Islet precursor cell (in vitro differentiated cells): Measurements from ENCODE around the gene RAB6B.
"Not testable (repeated sequence)": the region's sequence is repeated elsewhere in the genome, so short reads cannot be mapped to it uniquely, and the experiment has no call there.

ENCODE experiments used
- DNase-seq: peaks from one replicate; pipeline ENCODE4 v3.0.0-alpha.2; 2018

Gene RAB6B

GRCh38 chr3:133804896-133805295, 90.8 kb downstream of the RAB6B start:
- DNase-seq = no peak

DNA sequence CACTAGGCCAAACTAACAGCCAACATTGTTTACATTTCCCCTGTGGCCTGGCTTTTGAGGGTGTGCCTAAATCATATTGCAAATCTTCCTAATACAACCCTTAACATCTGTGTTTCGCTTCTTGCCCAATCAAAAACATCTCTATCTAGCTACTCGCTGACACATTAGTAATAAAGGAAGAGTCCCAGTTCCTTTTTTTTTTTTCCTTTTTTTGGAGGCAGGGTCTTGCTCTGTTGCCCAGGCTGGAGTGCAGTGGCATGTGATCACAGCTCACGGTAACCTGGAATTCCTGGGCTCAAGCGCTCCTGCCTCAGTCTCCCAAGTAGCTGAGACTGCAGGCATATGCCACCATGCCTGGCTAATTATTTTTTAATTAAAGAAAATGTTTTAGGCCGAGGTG, 92.2 kb downstream of the RAB6B start:
- no peak for DNase-seq

- no peak for DNase-seq
Observed at GRCh38 chr3:133799794-133800585, 95.7 kb downstream of the RAB6B start.

- no peak for DNase-seq
Observed at GRCh38 chr3:133797396-133798105, 98.1 kb downstream of the RAB6B start.

- DNase-seq = no peak
Observed at GRCh38 chr3:133792171-133792763, 103.4 kb downstream of the RAB6B start.

DNA sequence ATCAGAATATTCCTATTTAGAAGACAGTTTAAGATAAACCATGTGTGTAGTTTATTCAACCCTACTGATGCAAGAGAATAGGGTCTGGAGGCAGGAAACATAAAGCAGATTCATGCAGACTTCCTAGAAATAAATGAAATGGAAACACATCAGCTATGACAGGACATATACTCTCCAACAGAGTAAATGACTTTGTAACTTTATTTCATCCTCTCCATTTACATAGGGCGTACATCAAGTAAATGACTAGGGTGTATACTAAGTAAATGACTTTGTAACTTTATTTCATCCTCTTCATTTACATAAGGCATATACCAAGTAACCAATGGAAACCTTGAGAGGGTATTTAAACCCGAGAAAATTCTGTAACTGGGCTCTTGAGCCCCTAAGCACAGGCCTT, 107.7 kb downstream of the RAB6B start:
- DNase-seq = no peak

- no peak for DNase-seq
Observed at GRCh38 chr3:133783762-133784161, 111.9 kb downstream of the RAB6B start.

- DNase-seq = no peak
Observed at GRCh38 chr3:133782454-133782853, 113.2 kb downstream of the RAB6B start.

DNA sequence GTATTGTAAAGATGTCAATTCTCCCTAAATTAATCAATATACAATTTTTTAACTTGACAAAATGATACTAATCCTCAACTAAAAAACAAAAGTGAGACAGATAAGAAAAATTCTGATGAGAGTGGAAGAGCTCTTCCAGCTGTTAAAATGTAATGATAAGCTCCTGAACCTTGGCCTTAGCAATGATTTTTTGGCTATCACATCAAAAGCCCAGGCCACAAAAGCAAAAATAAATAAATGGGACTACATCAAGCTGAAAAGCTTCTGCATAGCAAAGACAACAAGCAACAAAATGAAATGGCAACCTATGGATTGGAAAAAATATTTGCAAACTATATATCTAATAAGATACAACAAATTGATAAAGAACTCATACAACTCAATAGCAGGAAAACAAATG, 114.1 kb downstream of the RAB6B start:
- no peak for DNase-seq

- not testable (repeated sequence) for DNase-seq
Observed at GRCh38 chr3:133780756-133781155, 114.9 kb downstream of the RAB6B start.

DNA sequence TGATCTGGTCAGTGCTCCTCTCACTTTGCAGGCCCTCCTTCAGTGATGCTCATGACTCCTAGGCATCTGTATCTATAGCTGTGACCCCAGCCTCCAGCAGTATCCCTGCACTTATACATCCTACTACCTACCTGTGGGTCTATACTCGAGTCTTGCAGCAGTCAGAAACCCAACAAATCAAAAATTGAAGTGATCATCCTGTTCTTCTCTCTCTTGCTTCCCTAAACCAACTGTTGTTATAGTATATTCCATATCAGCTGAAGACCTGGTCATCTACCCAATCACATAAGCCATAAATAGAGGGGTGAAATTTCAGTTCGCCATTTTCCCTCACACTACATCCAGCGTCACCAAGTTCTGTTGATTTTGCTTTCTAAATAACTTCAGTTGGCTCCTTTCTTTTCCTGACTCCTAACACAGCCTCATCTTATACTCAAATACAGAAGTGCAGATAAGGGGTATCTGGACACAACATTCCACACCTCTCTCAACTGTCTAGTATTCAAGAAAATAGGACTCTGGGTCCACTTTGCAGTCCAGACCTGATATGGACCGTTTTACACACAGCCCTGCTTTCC, 116.0 kb downstream of the RAB6B start:
- no peak for DNase-seq

DNA sequence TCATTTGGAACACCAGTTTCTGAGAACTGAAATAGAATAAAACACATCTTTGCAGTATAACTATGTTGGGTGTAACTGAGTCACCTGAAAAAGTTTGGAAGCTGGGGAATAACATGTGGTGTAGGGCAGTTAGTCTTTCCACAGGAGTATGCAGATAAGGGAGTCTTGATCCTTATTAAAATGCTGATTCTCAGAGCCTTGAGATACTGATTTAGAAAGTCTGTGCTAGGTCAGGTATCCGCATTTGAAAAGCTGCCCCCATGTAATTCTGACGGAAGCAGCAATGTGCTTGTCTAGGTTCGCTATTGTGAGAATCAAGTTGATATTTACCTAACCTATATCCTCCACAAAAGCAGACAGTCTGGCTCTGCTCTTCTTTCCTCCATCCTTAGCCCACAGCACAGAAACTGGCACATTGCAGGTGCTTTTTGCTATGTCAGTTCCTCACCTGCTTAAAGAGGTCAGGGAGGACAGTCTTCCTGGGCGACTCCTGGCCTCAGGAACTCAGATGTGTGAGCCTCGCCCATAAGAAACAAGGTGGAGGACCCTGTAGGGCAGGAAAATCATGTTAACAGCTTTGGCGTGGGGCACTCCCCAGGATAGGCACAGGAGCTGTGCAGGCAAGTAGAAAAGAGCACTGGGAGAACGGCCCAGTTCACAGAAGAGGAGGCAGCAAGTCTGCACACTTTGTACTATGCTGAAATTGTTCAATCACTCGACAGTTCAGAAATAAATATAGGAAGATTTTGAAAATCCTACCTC, 117.7 kb downstream of the RAB6B start:
- no peak for DNase-seq

DNA sequence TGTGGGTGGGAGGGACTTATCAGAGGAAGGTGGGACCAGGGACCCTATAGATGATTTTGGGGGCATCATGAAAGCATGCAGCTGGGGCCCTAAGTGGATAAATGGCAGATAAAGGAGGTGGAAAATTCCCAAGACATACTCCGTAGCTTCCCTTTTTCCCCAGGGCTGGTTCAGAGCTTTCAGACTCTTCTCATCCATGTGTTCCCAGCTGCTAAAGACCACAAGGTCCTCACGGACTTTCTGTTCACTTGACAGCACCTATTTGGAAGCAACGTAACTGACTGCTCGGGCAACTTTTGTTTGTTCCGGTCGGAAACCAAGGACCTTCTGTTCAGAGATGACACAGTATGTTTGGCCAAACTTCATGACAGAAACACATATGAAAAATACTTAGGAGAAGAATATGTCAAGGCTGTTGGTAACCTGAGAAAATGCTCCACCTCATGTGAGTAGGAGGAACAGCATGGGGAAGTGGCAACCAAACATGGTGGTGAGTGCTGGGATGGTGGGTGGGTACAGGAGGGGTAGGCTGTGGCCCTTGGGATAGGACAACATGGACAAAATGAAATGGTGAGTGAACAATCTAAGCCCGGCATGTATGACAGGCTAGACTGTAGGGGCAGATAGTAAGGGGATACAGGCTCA, 118.8 kb downstream of the RAB6B start:
- no peak for DNase-seq

DNA sequence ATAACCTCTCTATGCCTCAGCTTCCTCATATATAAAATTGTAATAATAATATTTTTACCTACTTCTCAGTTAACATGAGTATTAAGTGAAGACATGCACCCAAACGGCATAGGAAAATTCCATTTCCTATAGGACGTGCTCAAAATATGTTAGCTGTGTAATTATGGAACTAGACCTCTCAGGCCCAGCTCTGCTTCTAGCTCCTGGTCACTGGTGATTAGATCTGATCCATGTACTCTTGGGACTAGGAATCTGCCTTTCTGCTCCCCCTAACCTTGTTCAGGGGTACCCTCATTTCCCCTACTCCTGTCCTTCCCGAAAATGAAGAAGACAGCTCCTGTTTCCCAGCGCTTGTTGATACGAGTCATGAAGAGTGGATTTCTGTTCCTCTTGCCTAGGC, 119.8 kb downstream of the RAB6B start:
- DNase-seq = no peak

DNA sequence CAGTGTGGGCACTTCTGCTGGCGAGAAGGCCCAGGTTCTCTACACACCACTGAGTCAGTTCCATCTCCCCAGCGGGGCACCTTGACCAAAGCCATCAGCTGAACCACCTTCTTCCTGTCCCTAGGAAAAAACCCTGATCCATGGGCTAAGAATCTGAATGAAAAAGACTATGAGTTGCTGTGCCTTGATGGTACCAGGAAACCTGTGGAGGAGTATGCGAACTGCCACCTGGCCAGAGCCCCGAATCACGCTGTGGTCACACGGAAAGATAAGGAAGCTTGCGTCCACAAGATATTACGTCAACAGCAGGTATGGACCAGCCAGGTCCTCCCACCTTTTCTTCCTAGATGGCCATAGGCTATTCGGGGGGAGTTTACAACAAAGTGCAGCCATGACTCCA, 120.4 kb downstream of the RAB6B start:
- DNase-seq = no peak
